Measurements from ENCODE around the gene TMPRSS3.

TMPRSS3 gene

GRCh38 chr21:42358937-42359336 lies 36.9 kb downstream of the TMPRSS3 start:
- no peak for TF ChIP-seq CTCF (conservative IDR thresholded peaks at IDR 0.05; ENCODE audit: control insufficient read depth, insufficient read depth, low read depth, low read length)
- no peak for DNase-seq (ENCODE audit: low read depth)
- H3K4me3 ChIP-seq (ENCODE audit: control insufficient read depth, low read depth, low read length), result no peak overlapping the region

GRCh38 chr21:42358261-42358660 lies 37.6 kb downstream of the TMPRSS3 start:
- DNase-seq (ENCODE audit: low read depth), result no peak
- no peak for TF ChIP-seq CTCF (conservative IDR thresholded peaks at IDR 0.05; ENCODE audit: control insufficient read depth, insufficient read depth, low read depth, low read length)
- no peak overlapping the region for H3K4me3 ChIP-seq (ENCODE audit: control insufficient read depth, low read depth, low read length)

GRCh38 chr21:42357307-42357706 lies 38.5 kb downstream of the TMPRSS3 start:
- H3K4me3 ChIP-seq (ENCODE audit: control insufficient read depth, low read depth, low read length), result no peak overlapping the region
- no peak for DNase-seq (ENCODE audit: low read depth)
- TF ChIP-seq CTCF (conservative IDR thresholded peaks at IDR 0.05; ENCODE audit: control insufficient read depth, insufficient read depth, low read depth, low read length), result no peak

- DNase-seq (ENCODE audit: low read depth), result no peak
- no peak overlapping the region for H3K4me3 ChIP-seq (ENCODE audit: control insufficient read depth, low read depth, low read length)
- no peak for TF ChIP-seq CTCF (conservative IDR thresholded peaks at IDR 0.05; ENCODE audit: control insufficient read depth, insufficient read depth, low read depth, low read length)
These were observed 39.2 kb downstream of the TMPRSS3 start for GRCh38 chr21:42356650-42357049.

- no peak for TF ChIP-seq CTCF (conservative IDR thresholded peaks at IDR 0.05; ENCODE audit: control insufficient read depth, insufficient read depth, low read depth, low read length)
- DNase-seq (ENCODE audit: low read depth), result no peak
- no peak overlapping the region for H3K4me3 ChIP-seq (ENCODE audit: control insufficient read depth, low read depth, low read length)
These were observed 39.8 kb downstream of the TMPRSS3 start for GRCh38 chr21:42356046-42356445.

GRCh38 chr21:42353623-42354022 lies 42.2 kb downstream of the TMPRSS3 start:
- TF ChIP-seq CTCF (conservative IDR thresholded peaks at IDR 0.05; ENCODE audit: control insufficient read depth, insufficient read depth, low read depth, low read length), result no peak
- no peak for DNase-seq (ENCODE audit: low read depth)
- no peak overlapping the region for H3K4me3 ChIP-seq (ENCODE audit: control insufficient read depth, low read depth, low read length)

- TF ChIP-seq CTCF (conservative IDR thresholded peaks at IDR 0.05; ENCODE audit: control insufficient read depth, insufficient read depth, low read depth, low read length), result no peak
- no peak for DNase-seq (ENCODE audit: low read depth)
- H3K4me3 ChIP-seq (ENCODE audit: control insufficient read depth, low read depth, low read length), result no peak overlapping the region
These were observed 43.3 kb downstream of the TMPRSS3 start for GRCh38 chr21:42352441-42353095.
